CD14-positive monocyte (primary cell): Measurements from ENCODE around the gene TJP1. TPM values are rescaled to one million over a fixed set of nuclear protein-coding genes. Genes with fewer than 3 reads are reported as not detected.

Experiments used
- DNase-seq, 3 donors: peaks; one replicate each; pipeline ENCODE4 v3.0.0-alpha.2; 2011 to 2022
- H2AFZ ChIP-seq: 2 replicates; pipeline ENCODE4 v1.6.0; 2012; ENCODE audit warnings: mild to moderate bottlenecking, low read depth, low read length, inconsistent platforms; ENCODE audit not compliant: insufficient read depth, poor library complexity, severe bottlenecking
- H3K27ac ChIP-seq, 2 donors: 1 replicate in 1 of 2; 2 replicates in 1 of 2; pipeline ENCODE4 v1.5.1; 2012 to 2013; ENCODE audit warnings: low read length in 2 of 2, control low read depth in 1 of 2, inconsistent platforms in 1 of 2, low read depth in 1 of 2, mild to moderate bottlenecking in 1 of 2
- H3K27me3 ChIP-seq, 2 donors: one replicate each; pipeline versions ENCODE4 v1.6.0 to v1.6.1; 2011 to 2013; ENCODE audit warnings: low read length in 2 of 2; ENCODE audit not compliant: control insufficient read depth in 2 of 2, insufficient read depth in 2 of 2
- H3K36me3 ChIP-seq, 2 donors: replicated peaks in 1 of 2; 1 replicate in 1 of 2; 2 replicates in 1 of 2; pipeline versions ENCODE4 v1.5.1 to v1.6.1; 2012 to 2013; ENCODE audit warnings: low read length in 2 of 2, control low read depth in 1 of 2, inconsistent platforms in 1 of 2, mild to moderate bottlenecking in 1 of 2; ENCODE audit not compliant: insufficient read depth in 2 of 2, control insufficient read depth in 1 of 2
- H3K4me1 ChIP-seq, 2 donors: 1 replicate in 1 of 2; 2 replicates in 1 of 2; pipeline versions ENCODE4 v1.5.1 to v1.6.1; 2012 to 2013; ENCODE audit warnings: low read length in 2 of 2, control low read depth in 1 of 2, inconsistent platforms in 1 of 2, mild to moderate bottlenecking in 1 of 2, moderate library complexity in 1 of 2; ENCODE audit not compliant: insufficient read depth in 2 of 2, control insufficient read depth in 1 of 2
- H3K4me2 ChIP-seq: replicated peaks from 2 replicates; pipeline ENCODE3; 2012; ENCODE audit warnings: low read length, moderate library complexity, mild to moderate bottlenecking; ENCODE audit not compliant: poor library complexity, severe bottlenecking; ENCODE audit errors: extremely low read depth
- H3K4me3 ChIP-seq, 3 experiments: fragments of 200-600 bp in 1 of 3; sonication (generic) in 1 of 3; replicated peaks in 1 of 3; 1 replicate in 2 of 3; 2 replicates in 1 of 3; pipeline ENCODE4 v1.5.1; 2011 to 2013; ENCODE audit warnings: low read length in 3 of 3, mild to moderate bottlenecking in 3 of 3, control low read depth in 2 of 3, low read depth in 2 of 3, inconsistent platforms in 1 of 3, moderate library complexity in 1 of 3
- H3K79me2 ChIP-seq: 2 replicates; pipeline ENCODE4 v1.6.0; 2012; ENCODE audit warnings: mild to moderate bottlenecking, control low read depth, inconsistent platforms, low read length, moderate library complexity; ENCODE audit not compliant: insufficient read depth
- H3K9ac ChIP-seq: 2 replicates; pipeline ENCODE4 v1.6.0; 2017; ENCODE audit warnings: low read length, mild to moderate bottlenecking; ENCODE audit not compliant: insufficient read depth, poor library complexity, severe bottlenecking
- H3K9me3 ChIP-seq, 2 donors: replicated peaks in 1 of 2; 1 replicate in 1 of 2; 2 replicates in 1 of 2; pipeline versions ENCODE4 v1.5.1 to v1.6.1; 2012 to 2013; ENCODE audit warnings: low read length in 2 of 2, control low read depth in 1 of 2; ENCODE audit not compliant: control insufficient read depth in 1 of 2, insufficient read depth in 1 of 2
- H4K20me1 ChIP-seq: 2 replicates; pipeline ENCODE4 v1.6.0; 2012; ENCODE audit warnings: mild to moderate bottlenecking, low read length, control low read depth, moderate library complexity; ENCODE audit not compliant: insufficient read depth
- H3K27ac Mint-ChIP-seq, 7 donors: one replicate each; pipeline ENCODE4 v1.8.0; 2020; ENCODE audit warnings: mild to moderate bottlenecking in 7 of 7, mixed read lengths in 7 of 7, moderate library complexity in 6 of 7, inconsistent platforms in 2 of 7
- H3K27me3 Mint-ChIP-seq, 3 donors: one replicate each; pipeline ENCODE4 v1.8.0; 2021 to 2022; ENCODE audit warnings: low read depth in 3 of 3, mild to moderate bottlenecking in 3 of 3, mixed read lengths in 3 of 3, moderate library complexity in 3 of 3, inconsistent platforms in 1 of 3
- H3K36me3 Mint-ChIP-seq, 2 donors: one replicate each; pipeline ENCODE4 v1.8.0; 2020; ENCODE audit warnings: mixed read lengths in 2 of 2, inconsistent platforms in 1 of 2, mild to moderate bottlenecking in 1 of 2
- H3K4me1 Mint-ChIP-seq: one replicate; pipeline ENCODE4 v1.8.0; 2020; ENCODE audit warnings: mild to moderate bottlenecking, mixed read lengths
- H3K4me3 Mint-ChIP-seq, 2 donors: one replicate each; pipeline ENCODE4 v1.8.0; 2020; ENCODE audit warnings: mild to moderate bottlenecking in 2 of 2, mixed read lengths in 2 of 2, moderate library complexity in 1 of 2
- H3K9me3 Mint-ChIP-seq, 7 donors: one replicate each; pipeline ENCODE4 v1.8.0; 2020 to 2022; ENCODE audit warnings: mixed read lengths in 7 of 7, mild to moderate bottlenecking in 6 of 7, moderate library complexity in 6 of 7, inconsistent platforms in 2 of 7
- CTCF ChIP-seq: fragments of 200-600 bp; IDR thresholded peaks from one replicate; pipeline ENCODE4 v1.8.0; 2022; ENCODE audit warnings: antibody characterized with exemption, mild to moderate bottlenecking
- WGBS: methylation state at CpG from one replicate; pipeline ENCODE4 v1.1.5; 2013; ENCODE audit warnings: missing lambda C conversion rate; ENCODE audit not compliant: insufficient coverage; 5-methylcytosine and 5-hydroxymethylcytosine counted together
- intact Hi-C, 2 donors: fragments of 100-400 bp; cut with micrococcal nuclease; formaldehyde crosslinking; loops; one replicate each; pipeline versions ENCODE4 v1.15.0 to v1.15.1; 2023
- polyA plus RNA-seq, 3 donors: library from polyadenylated mRNA; depleted of rRNA in 1 of 3; unstranded in 2 of 3; stranded (reverse) in 1 of 3; fragments of 300-500 nt in 2 of 3; fragments of >200 nt in 1 of 3; fragmentation: Illumina TruSeq in 2 of 3; gene quantifications; 1 replicate in 2 of 3; 2 replicates in 1 of 3; pipeline ENCODE4 v1.2.3, GENCODE V29; 2012 to 2021

Gene TJP1
- polyA plus RNA-seq, 3 donors = not detected

- Mint-ChIP-seq H3K4me3 (no peak overlapping the region), H3K9me3 (peaks cover 0 to 3% (median 0%) of the 10 kb centered on the region in 7 donors), H3K27me3 (peaks cover 3 to 4% (median 4%) of the 10 kb centered on the region in 3 donors), H3K36me3 (no peaks in the 10 kb centered on the region), H3K27ac (no peak overlapping the region), H3K4me1 (no peaks in the 10 kb centered on the region)
- TF ChIP-seq CTCF = no peak
- H4K20me1 ChIP-seq = no peaks in the 10 kb centered on the region
- no peak for DNase-seq
- H3K9ac ChIP-seq = no peak overlapping the region
- no peaks in the 10 kb centered on the region for H3K27me3 ChIP-seq
- no peaks in the 10 kb centered on the region for H3K9me3 ChIP-seq
- H3K4me3 ChIP-seq = no peak overlapping the region
- 93% methylated on average over 10 of the region's 15 CpGs for WGBS
- H3K79me2 ChIP-seq = no peaks in the 10 kb centered on the region
- intact Hi-C loops = no loop called here
- no peaks in the 10 kb centered on the region for H3K4me1 ChIP-seq
- H2AFZ ChIP-seq = no peak overlapping the region
- H3K4me2 ChIP-seq = no peak overlapping the region
- no peak overlapping the region for H3K27ac ChIP-seq
- no peaks in the 10 kb centered on the region for H3K36me3 ChIP-seq
Observed at GRCh38 chr15:29749365-29750086, 72.7 kb downstream of the TJP1 start.

DNA sequence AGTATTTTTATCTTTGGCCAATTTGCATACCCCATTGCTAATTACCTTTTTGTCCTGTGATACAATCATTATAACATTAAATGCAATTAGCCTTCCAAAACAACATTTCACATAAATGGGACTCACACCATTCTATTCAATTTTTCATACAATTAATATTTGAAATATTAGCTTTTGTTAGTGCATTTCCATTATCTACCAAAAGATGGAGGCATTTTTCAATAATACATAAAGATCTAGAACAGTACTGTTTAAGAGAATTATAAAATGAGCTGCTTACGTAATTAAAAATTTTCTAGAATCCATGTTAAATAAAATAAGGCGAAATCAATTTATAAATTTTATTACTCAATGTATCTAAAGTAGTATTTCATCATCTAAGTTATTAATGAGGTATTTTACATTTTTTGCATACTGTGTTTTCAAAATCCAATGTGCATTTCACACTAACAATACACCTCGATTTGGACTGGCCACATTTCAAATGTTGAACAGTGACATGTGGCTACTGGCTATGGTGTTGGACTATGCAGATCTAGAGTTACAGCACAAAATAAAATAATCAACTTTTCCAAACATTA is 74.3 kb downstream of the TJP1 start:
- Histone ChIP-seq H3K9me3 (no peaks in the 10 kb centered on the region), H4K20me1 (no peaks in the 10 kb centered on the region), H2AFZ (no peak overlapping the region), H3K27me3 (no peaks in the 10 kb centered on the region), H3K4me3 (no peak overlapping the region), H3K9ac (no peak overlapping the region), H3K27ac (no peak overlapping the region), H3K79me2 (no peaks in the 10 kb centered on the region), H3K4me1 (no peaks in the 10 kb centered on the region), H3K36me3 (no peaks in the 10 kb centered on the region), H3K4me2 (no peak overlapping the region)
- no peak overlapping the region for H3K27ac Mint-ChIP-seq
- no peak for DNase-seq
- no CpG with 5 or more reads among the region's 3 CpGs for WGBS
- H3K27me3 Mint-ChIP-seq = peaks cover 3 to 5% (median 4%) of the 10 kb centered on the region in 3 donors
- no peak for TF ChIP-seq CTCF
- intact Hi-C loops = no loop called here
- H3K4me3 Mint-ChIP-seq = no peak overlapping the region
- peaks cover 0 to 3% (median 0%) of the 10 kb centered on the region in 7 donors for H3K9me3 Mint-ChIP-seq
- no peaks in the 10 kb centered on the region for H3K36me3 Mint-ChIP-seq
- no peaks in the 10 kb centered on the region for H3K4me1 Mint-ChIP-seq
